B cell (primary cell): ENCODE results near the gene PLS3.

Source experiments
- EZH2 ChIP-seq: IDR thresholded peaks from 2 replicates; pipeline ENCODE4 v1.6.1; 2012; ENCODE audit warnings: borderline replicate concordance, low read depth, mild to moderate bottlenecking, moderate library complexity, low read length; ENCODE audit not compliant: insufficient read depth, poor library complexity, severe bottlenecking
- TF ChIP-seq, protein P1 (sequence below): fragments of 200-600 bp; IDR thresholded peaks from one replicate; pipeline ENCODE4 v1.8.0; 2022; ENCODE audit warnings: antibody characterized with exemption, mild to moderate bottlenecking

DNA sequence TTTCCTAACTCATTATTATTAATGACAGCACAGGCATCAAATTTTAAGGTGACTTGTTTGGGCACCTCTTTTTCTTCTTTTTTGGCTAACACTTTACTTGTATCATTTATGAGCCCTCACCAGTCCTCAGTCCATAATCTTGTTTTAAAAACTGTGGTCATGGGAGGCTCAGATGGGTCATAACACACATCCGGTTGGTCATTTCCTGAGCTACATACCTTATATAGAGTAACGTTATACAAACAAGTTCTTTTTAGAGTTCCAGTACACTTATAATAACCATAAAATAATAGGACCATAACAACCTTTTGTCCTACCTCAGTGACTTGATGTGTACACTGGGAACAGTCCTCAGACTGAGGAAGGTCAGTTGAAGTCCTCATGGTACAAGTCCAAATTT is 21.1 kb upstream of the PLS3 start:
- TF ChIP-seq, protein P1, sequence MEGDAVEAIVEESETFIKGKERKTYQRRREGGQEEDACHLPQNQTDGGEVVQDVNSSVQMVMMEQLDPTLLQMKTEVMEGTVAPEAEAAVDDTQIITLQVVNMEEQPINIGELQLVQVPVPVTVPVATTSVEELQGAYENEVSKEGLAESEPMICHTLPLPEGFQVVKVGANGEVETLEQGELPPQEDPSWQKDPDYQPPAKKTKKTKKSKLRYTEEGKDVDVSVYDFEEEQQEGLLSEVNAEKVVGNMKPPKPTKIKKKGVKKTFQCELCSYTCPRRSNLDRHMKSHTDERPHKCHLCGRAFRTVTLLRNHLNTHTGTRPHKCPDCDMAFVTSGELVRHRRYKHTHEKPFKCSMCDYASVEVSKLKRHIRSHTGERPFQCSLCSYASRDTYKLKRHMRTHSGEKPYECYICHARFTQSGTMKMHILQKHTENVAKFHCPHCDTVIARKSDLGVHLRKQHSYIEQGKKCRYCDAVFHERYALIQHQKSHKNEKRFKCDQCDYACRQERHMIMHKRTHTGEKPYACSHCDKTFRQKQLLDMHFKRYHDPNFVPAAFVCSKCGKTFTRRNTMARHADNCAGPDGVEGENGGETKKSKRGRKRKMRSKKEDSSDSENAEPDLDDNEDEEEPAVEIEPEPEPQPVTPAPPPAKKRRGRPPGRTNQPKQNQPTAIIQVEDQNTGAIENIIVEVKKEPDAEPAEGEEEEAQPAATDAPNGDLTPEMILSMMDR: no peak
- TF ChIP-seq EZH2: no peak
